SH-SY5Y (cell line): ENCODE data around the gene NFKBIZ.

Experiments
- GATA2 ChIP-seq: IDR thresholded peaks from 2 replicates; pipeline ENCODE4 v1.6.1; 2011; ENCODE audit warnings: mild to moderate bottlenecking, low read depth, low read length
- GATA3 ChIP-seq: IDR thresholded peaks from 2 replicates; pipeline ENCODE4 v1.6.1; 2011; ENCODE audit warnings: low read depth, mild to moderate bottlenecking, low read length, moderate library complexity

Gene NFKBIZ

DNA sequence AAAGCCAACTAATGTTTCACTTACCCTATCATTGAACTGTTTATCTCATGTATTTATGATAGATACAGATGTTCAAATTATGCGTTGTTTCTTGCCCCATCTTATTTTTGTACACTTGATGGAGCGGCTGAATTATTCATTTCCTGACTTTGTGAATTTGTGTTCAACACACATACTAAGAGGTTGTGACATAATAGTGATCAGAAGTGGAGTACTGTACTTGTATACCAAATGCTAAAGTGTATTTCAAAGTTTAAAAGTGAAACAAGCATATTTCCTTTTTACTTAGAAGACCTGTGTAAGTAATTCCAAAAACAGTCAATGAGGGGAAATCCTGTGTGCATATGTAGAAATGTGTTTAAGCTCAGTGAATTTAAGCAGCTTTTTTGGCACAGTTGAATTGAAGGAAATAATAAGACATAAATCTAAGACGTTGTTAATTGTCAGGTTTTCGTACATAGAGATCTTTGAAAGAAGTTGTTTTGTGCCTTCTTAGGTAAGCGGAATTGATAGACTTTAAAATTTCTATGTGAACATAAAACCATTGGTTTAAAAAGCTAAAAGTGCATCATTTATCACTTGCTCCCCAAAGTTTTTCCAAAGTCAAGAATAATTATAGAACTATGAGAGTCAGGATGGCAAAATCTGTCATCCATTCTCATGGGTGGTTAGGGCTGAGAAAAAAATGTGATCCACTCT, 1.9 kb downstream of the NFKBIZ start:
- TF ChIP-seq GATA3: no peak
- TF ChIP-seq GATA2: no peak

DNA sequence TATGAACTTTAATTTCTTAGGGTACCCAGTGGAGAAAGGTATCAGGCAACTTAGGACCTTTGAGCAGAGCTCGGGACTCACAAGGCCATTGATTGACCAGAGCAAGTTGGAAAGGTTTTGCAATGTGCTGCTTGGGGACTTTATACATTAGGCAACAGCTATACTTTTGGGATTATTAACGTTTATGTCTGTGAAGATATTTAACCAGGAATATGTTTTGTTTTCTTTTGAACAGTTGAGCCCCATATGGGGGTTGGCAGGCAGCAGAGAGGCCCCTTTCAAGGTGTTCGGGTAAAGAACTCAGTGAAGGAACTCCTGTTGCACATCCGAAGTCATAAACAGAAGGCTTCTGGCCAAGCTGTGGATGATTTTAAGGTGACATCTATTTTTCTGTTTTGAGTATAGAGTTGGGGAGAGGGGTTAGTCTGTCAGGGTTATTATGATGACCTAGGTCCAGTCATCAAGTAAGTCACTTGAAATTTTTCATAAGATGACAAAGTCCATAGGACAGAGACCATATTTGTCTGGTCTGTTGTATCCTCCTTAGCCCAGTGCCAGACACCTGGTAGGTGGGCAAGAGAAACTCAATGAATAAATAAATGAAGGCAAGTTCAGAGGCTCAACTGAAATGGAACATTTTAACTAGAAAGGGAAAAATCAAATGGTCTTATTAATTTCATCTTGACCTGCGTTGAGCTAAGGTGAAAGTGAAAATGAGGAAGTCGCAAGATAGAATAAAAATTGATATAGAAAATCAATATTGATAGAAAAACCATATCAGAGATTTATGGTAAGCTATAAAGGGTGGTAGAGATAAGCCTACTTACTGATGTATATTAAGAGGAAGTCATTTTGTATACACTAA, 2.8 kb downstream of the NFKBIZ start:
- TF ChIP-seq GATA3 (no peak), GATA2 (no peak)

DNA sequence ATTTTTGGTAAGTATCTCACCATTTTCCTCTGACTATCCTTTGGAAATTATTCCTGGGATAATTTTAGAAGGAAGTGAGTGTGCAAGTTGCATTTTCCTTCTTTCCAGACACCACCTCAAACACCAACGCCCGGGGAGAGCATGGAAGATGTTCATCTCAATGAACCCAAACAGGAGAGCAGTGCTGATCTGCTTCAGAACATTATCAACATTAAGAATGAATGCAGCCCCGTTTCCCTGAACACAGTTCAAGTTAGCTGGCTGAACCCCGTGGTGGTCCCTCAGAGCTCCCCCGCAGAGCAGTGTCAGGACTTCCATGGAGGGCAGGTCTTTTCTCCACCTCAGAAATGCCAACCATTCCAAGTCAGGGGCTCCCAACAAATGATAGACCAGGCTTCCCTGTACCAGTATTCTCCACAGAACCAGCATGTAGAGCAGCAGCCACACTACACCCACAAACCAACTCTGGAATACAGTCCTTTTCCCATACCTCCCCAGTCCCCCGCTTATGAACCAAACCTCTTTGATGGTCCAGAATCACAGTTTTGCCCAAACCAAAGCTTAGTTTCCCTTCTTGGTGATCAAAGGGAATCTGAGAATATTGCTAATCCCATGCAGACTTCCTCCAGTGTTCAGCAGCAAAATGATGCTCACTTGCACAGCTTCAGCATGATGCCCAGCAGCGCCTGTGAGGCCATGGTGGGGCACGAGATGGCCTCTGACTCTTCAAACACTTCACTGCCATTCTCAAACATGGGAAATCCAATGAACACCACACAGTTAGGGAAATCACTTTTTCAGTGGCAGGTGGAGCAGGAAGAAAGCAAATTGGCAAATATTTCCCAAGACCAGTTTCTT, 3.9 kb downstream of the NFKBIZ start:
- TF ChIP-seq GATA3 (no peak), GATA2 (no peak)

DNA sequence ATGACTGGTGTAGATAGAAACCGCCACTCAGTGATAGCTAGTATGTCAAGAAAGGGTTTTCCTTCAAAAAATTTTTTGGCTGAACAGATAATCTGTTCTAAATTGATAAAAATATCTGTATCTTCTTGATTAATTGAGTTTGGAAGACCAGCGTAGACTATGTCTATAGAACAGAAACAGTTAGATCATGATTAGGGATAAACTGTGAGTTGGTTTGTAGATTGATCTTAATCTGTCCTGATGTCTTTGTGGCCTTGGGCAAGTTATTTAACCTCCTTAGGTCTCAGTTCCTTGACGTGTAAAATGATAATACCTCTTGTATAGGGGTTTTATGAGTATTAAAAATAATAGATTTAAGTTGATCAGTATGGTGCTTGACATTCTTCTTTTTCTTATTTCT, 4.7 kb downstream of the NFKBIZ start:
- TF ChIP-seq GATA2 (no peak), GATA3 (no peak)

DNA sequence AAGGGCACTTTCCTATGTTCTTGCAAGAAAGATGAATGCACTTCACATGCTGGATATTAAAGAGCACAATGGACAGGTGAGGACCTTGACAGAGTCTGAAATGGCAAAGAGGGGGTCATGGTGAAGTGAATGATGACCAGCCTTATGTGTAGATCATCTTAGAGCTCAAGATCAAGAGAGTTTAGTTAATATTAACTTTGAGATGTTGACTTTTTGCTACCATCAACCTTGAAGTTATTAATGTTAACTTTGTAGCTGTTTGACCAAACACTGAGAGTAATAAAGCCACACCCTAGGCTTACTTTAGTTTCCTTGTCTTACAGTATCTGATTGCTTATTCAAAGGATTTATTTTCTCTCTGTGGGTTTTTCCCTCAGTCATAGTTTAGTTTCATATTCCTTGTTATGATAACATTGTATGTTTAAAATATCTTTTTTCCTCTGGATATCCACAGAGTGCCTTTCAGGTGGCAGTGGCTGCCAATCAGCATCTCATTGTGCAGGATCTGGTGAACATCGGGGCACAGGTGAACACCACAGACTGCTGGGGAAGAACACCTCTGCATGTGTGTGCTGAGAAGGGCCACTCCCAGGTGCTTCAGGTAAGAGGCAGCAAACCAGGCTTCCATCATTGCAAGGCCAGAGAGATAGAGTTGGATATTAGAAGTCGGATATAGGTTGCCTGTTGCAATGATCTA, 5.4 kb downstream of the NFKBIZ start:
- TF ChIP-seq GATA3 (no peak), GATA2 (no peak)

DNA sequence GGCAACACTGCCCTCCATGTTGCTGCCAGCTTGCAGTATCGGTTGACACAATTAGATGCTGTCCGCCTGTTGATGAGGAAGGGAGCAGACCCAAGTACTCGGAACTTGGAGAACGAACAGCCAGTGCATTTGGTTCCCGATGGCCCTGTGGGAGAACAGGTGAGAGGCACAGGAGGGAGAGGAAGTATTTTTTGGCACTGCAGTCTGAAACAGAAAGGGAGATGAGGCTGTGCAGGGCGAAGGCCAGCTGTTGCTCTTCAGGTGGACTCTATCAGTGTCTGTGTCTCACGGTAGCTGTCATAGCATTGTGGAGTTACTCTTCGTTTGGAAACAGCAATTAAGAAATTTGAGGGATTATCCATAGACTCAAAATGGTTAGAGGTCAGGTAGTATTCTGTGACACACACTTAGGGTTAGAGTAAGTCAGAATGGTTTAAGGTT, 8.0 kb downstream of the NFKBIZ start:
- no peak for TF ChIP-seq GATA2
- TF ChIP-seq GATA3: no peak

DNA sequence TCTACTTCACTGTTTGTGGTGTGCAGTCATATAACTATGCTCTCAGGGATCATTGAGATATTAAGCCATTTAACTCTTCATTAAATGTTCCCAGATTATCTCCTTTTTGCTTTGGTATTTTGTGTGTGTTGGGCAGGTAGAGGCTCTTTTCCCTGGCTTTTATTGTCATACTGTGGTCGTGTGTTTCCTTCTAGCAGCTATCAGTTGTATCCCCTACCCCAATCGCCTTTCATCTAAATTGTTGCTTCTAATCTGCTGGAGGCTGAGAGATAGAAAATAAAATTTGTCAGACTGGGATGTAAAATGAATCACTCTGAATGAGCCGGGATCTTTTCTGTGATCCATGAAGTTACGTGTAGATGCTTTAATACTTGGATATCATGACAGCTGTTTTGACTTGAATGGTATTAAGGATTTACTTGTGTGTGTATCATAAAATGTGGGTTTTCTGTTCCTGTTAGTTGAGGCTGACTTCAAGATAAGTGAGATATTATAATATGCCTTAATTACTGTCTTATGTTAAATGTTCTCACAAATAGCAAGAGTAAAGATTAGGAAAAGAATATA, 9.2 kb downstream of the NFKBIZ start:
- TF ChIP-seq GATA2: no peak
- no peak for TF ChIP-seq GATA3

DNA sequence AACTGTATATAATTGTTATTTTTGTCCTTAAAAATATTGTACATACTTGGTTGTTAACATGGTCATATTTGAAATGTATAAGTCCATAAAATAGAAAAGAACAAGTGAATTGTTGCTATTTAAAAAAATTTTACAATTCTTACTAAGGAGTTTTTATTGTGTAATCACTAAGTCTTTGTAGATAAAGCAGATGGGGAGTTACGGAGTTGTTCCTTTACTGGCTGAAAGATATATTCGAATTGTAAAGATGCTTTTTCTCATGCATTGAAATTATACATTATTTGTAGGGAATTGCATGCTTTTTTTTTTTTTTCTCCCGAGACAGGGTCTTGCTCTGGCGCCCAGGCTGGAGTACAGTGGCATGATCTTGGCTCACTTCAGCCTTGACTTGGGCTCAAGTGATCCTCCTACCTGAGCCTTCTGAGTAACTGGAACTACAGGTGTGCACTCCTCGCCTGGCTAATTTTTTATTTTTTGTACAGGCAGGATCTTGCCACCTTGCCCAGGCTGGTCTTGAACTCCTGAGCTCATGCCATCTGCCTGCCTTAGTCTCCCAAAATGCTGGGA, 10.7 kb downstream of the NFKBIZ start:
- TF ChIP-seq GATA3 (no peak), GATA2 (no peak)

DNA sequence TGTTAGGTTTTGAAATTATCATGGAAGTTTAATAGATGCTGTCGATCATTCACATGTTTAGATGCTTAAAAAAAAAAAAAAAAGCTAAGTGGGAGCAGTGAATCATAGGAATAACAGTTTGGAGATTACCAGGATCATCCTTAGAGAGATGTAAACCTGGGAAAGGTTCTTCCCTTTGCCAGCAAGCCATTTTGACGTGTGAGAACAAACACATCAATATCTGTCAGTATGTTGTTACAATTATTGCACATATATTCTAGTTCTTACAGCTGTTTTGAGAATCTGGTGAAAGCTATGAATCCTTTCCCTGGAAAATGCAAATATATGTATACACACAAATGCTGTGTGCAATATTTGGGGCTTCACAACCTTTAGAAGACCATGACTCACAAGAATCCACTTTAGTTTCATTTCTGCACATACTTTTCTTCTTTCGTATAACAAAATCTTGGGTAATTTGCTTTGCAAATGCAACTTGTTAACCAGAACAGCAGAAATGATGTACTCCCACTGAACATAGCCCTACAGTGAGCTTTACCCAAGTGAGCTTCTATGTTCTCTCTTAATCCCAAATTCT, 12.0 kb downstream of the NFKBIZ start:
- no peak for TF ChIP-seq GATA3
- no peak for TF ChIP-seq GATA2

DNA sequence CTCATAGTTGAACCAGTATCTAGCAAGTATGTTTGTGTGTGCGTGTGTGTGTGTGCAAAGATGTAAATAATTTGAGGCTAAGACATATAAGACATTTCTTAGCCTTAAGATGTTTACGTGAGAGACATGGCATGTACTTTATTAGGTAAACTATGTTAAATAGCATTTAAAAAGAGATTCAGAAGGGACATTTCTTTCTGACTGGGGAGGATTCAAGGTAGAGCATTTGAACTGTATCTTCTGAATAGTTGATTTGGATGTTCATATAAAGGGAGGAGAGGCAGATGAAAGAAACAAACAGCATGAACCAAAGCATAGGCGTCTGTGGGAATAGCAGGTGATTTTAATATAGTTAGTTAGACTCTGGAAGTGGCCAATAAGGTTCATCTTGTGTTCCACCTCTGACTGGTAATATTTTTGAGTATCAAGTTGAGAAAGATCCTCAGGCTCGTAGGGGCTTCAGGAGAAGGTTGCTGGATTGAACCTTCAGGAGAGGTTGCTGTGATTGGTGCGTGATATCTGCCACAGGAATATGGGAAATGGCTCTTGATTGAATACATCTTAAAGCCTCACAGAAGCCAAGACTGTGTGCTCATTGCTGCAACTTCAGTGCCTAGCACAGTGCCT, 12.6 kb downstream of the NFKBIZ start:
- no peak for TF ChIP-seq GATA2
- no peak for TF ChIP-seq GATA3

DNA sequence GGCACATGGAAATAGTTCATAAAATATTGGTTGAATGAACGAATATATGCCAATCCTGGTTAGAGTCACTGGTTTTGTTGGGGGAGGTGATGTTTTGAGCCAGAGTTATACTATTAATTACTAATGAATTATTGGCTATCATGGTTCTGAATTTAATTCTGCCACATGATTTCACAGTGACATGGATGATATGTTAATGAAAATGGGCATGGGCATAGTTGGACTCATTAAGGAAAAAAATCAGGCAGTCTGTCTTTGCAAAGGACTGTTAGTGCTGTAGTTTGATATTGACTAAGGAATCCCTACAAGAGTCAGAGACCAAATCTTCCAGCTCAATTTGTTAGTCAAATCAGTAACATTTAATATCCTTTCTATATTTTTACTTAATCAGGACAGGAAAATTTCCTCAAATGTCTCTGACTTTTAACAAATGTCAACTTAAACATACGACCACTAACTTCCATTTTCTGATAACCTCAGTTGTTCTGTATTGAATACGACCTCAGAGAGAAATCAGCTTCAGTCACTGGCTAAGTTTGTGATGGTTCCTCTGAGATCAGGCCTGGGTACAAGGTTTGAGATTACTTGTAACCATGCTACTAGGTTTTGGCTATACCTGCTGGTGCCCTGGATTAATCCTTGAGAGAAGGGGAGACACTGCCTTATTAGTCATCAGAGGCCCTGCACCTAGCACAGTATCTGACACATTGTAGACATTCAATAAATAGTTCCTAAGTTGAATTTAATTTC, 13.3 kb downstream of the NFKBIZ start:
- TF ChIP-seq GATA2: no peak
- no peak for TF ChIP-seq GATA3
